GM18870 (cell line): ENCODE measurements around the gene ARHGEF11.

Experiments
- ATAC-seq: cut with Tn5 transposase; IDR thresholded peaks from one replicate; pipeline ENCODE4 v1.9.1; 2021; ENCODE audit warnings: moderate library complexity; ENCODE audit not compliant: unreplicated experiment

The ARHGEF11 gene

GRCh38 chr1:156898161-156898566, 147.4 kb downstream of the ARHGEF11 start:
- no peak for ATAC-seq

GRCh38 chr1:156897078-156897825, 148.3 kb downstream of the ARHGEF11 start:
- no peak for ATAC-seq

DNA sequence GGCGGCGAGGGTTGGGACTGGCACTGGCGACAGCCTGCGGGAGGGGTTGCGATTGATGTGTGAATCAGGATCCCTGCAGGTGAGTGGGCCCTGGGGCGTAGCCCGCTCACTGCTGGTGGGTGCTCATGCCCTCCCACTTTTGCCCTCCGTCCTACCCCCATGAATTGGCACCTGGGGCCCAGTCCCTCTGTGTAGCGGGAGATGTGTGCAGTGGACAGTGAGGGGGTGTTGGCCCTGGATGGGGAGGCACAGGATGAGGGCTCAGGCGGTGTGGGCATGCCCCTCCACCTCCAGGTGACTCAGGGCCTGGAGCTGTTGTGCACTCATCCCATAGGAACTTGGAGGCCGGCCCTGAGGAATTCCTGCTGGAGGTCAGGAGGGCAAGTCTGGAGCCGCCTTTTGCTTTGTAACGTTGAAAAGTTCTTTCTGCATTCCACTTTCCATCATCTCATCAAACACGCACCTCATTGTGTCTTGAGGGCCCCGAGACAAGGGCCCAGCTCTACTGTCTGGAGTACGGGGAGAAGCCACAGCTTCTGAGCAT, 149.0 kb downstream of the ARHGEF11 start:
- ATAC-seq: no peak

- no peak for ATAC-seq
Measured at GRCh38 chr1:156895927-156896326, 149.6 kb downstream of the ARHGEF11 start.

DNA sequence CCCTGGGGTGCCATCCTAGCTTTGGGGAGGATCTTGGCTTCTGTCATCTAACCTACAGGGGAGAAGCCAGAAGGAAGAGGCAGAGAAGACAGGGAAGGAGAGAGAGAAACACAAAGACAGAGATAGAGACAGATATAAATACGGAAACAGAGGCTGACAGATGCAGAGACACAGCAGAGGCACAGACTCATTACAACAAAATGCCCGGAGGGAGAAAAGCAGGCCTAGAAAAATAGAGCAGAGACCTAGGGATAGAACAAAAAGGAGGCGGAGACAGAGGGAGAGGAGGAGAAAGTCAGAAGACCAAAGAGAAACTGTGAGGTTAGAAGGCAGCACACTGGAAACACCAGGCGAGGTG, 150.1 kb downstream of the ARHGEF11 start:
- ATAC-seq: no peak

GRCh38 chr1:156894711-156895454, 150.7 kb downstream of the ARHGEF11 start:
- ATAC-seq: no peak

- no peak for ATAC-seq
Measured at GRCh38 chr1:156894001-156894400, 151.5 kb downstream of the ARHGEF11 start.

DNA sequence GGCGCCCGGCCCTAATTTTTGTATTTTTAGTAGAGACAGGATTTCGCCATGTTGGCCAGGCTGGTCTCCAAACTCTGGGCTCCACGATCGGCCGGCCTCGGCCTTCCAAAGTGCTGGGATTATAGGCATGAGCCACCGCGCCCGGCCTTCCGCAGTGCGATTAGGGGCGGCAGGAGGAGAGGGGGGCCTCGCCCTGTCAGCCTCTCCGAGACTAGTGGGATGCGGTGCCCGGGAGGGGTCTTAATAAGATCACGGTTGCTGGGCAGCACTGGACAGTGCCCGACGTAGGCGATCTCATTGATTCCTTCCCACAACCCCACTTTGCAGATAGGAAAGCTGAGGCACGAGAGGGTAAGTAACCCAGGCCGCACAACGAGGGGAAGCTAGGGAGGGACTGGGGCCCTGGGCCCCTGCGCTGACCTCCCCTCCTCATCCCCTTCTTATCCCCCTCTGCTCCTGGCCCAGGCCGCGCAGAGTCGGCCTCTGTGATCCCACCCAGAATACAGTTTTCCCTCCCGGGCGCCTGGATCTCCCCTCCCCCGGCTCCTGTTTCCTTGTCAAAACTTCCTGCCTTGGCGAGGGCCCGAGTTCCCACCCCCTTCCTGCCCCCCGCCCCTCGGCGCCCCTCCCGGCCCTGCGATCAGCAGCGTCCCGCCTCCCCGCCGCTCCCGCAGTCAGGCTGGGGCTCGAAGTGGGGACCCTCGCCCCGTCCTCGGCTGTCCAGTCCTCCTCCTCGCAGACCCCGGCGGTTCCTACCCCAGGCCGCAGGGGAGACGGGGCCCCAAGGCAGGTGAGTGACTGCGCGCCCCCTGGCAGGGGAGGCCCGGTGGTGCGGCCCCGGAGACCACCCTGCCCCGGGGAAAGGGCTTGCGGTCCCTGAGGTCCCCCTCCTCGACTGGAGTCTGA, 152.2 kb downstream of the ARHGEF11 start, which contains the start of gene PEAR1:
PEAR1 (plus strand) TSS at position 671 of the 906 bp plus-strand sequence. CDS start 10,209 bp downstream, outside the sequence.
- ATAC-seq: no peak

DNA sequence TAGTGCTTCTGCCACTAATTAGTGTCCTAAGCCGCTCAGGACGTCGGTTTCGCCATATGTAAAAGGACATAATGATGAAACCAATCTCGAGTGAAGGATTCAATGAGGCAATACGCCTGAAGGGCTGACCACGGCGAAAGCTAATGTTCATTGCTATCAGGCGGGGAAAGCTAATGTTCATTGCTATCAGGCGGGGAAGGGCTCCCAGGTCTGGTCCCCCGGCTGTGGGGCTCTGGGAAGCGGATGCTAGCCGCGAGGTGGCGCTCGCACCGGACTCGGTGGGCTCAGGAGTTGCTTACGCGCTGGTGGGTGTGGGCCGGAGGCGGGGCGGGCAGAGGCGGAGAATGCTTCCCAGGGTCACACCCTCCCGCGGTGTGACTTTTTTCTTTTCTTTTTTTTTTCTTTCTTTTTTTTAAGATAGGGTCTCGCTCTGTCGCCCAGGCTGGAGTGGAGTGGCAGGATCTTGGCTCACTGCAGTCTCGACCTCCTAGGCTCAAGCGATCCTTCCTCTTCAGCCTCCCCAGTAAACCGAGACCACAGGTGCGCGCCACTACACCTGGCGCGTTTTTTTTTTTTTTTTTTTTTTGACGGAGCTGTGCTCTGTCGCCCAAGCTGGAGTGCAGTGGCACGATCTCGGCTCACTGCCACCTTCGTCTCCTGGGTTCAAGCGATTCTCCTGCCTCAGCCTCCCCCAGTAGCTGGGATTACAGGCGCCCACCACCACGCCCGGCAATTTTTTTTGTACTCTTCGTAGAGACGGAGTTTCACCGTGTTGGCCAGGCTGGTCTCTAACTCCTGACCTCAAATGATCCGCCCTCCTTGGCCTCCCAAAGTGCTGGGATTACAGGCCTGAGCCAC, 153.1 kb downstream of the ARHGEF11 start:
- no peak for ATAC-seq

DNA sequence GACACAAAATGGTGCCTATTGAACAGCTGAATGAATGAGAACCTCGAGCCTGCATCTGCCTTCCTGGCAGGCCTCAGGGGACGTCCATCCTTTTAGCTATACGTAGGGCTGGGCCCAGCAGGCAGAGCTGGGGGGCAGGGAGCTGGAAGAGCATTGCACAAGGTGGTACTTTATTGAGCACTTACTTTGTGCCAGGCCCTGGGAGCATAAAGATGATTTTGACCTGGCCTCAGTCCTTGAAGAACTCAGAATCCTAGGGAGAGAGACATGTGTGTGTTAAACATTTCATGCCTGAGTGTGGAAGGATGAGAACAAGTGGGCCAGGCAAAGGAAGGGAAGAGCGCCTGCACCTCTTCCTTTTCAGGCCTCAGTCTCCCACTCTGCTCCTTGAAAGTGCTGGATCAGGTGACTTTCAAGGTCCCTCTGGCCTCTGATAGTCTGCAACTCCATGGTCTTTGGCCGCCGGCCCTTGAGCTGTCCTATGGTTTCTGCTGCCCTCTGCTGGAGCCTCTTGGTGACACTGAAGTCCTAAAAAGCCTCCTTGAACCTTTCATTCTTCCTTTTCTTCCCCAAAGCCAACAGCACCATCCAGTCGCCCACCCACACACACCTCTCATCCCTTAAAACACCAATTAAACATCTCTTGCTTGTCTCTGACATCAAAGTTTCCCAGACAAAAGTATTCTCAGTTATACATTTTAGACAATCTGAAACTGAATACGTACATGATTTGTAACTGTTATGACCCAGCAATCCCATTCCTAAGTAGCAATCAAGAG, 155.6 kb downstream of the ARHGEF11 start:
- no peak for ATAC-seq

GRCh38 chr1:156887734-156888133, 157.8 kb downstream of the ARHGEF11 start:
- no peak for ATAC-seq

DNA sequence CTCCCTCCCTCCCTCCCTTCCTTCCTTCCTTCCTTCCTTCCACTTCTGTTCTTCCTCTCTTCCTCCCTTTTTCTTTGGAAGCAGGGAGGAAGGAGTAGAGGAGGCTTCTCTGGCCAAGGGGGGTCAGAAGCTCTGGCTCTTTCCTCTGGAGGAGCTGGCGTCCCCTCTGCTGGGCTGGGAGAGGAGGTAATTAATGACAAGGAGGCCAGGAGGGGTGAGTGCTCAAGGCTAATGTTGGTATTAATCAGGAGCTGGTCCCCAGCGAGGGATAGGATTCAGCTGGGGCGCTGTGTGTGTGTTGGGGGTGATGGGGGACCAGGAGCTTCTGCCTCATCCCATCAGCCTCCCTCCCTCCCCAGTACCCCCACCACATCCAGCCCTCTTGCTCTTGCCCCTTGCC, 158.2 kb downstream of the ARHGEF11 start:
- ATAC-seq: no peak

DNA sequence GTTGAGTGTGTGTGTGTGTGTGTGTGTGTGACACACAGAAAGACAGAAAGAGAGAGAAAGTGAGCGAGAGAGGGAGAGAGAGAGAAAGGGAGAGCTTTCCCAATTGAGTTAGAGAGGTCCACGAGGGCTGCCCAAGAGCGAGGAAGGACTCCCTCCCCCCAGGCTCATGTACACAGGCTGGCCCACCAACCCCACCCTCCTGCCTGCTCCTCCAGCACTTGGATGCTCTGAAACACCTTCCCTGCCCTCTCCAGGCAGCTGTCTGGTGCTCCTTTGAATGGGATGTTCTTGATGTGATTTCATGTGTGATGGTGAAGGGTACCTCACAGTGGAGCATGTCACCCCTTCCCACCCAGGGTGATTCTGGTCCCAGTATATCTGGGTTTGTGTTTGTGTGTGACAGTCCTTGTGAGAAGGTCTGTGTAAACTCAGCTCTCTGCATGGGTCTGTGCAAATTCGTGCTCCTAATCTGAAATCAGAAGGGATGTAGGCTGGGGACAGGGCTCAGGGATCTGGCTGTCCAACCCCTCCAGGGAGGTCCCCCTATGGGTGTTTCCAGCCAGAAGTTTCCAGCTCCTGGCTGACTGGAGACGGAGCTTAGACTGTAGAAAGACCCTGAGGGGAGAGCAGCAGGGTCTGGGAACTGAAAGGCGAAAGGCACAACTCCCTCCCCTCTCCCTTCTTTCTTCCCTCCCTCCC, 158.8 kb downstream of the ARHGEF11 start:
- no peak for ATAC-seq

DNA sequence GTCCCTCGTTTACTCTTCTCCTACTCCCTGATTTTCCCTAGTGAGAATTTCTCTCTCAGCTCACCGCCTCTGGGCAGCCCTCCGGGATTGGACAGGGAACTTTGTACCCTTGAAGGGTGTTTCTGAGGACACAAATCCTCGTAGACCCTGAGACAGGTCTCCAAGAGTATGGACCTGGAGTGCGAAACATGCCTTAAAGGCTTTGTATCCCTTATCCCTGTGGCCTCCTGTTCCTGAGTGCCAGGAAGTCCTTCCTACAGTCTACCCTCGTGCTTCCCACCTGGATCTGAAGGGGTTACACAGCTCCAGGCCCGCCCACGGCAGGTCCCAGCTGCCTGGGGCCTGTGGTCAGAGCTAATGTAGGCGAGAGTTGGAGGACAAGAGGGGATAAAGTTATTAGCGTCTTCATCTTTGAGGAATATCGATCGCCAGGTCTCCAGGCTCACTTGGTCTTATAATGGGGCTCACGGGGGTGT, 159.6 kb downstream of the ARHGEF11 start:
- ATAC-seq: no peak

DNA sequence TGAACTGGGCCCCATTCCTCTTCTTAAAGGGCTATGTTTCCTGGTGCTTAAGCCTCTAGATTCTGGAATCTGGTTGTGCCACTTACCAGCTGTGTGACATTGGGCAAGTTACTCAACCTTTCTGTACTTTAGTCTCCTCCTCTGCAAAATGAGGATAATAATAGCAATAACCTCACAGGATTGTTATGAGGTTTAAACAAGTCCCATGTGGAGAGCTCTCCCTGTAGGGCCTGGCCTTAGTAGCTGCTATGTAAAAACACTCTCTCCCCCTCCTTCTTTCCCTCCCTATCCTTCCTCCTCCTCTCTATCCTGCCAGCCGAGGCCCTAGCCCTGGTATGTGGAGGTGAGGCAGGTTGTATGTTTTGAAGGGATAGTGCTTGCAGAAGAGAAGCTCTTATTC, 160.2 kb downstream of the ARHGEF11 start:
- no peak for ATAC-seq
